ENCODE measurements around the gene LACTBL1.

The LACTBL1 gene

GRCh38 chr1:22944346-22945055 is 28.2 kb downstream of the LACTBL1 start:
- DNase-seq (ENCODE audit: low spot score), result no peak

GRCh38 chr1:22941257-22941656 is 31.4 kb downstream of the LACTBL1 start:
- DNase-seq (ENCODE audit: low spot score), result no peak

- DNase-seq (ENCODE audit: low spot score), result no peak
Observed at GRCh38 chr1:22936681-22937080, 36.0 kb downstream of the LACTBL1 start.

- no peak for DNase-seq (ENCODE audit: low spot score)
Observed at GRCh38 chr1:22935433-22935832, 37.2 kb downstream of the LACTBL1 start.

GRCh38 chr1:22932803-22933470 is 39.7 kb downstream of the LACTBL1 start:
- no peak for DNase-seq (ENCODE audit: low spot score)

- peak; percentile 79 for DNase-seq (ENCODE audit: low spot score)
Observed at GRCh38 chr1:22930240-22930912, 42.3 kb downstream of the LACTBL1 start.

- no peak for DNase-seq (ENCODE audit: low spot score)
Observed at GRCh38 chr1:22925111-22925510, 47.6 kb downstream of the LACTBL1 start.

- DNase-seq (ENCODE audit: low spot score), result no peak
Observed at GRCh38 chr1:22922640-22923039, 50.0 kb downstream of the LACTBL1 start.

- no peak for DNase-seq (ENCODE audit: low spot score)
Observed at GRCh38 chr1:22921452-22922126, 51.1 kb downstream of the LACTBL1 start.

GRCh38 chr1:22920734-22921451 is 51.8 kb downstream of the LACTBL1 start:
- no peak for DNase-seq (ENCODE audit: low spot score)

- no peak for DNase-seq (ENCODE audit: low spot score)
Observed at GRCh38 chr1:22920026-22920733, 52.5 kb downstream of the LACTBL1 start.

- no peak for DNase-seq (ENCODE audit: low spot score)
Observed at GRCh38 chr1:22919341-22920025, 53.2 kb downstream of the LACTBL1 start.

- DNase-seq (ENCODE audit: low spot score), result no peak
Observed at GRCh38 chr1:22918644-22919043, 54.0 kb downstream of the LACTBL1 start.

GRCh38 chr1:22917989-22918388 is 54.7 kb downstream of the LACTBL1 start:
- DNase-seq (ENCODE audit: low spot score), result no peak

GRCh38 chr1:22916471-22916820 is 56.2 kb downstream of the LACTBL1 start:
- DNase-seq (ENCODE audit: low spot score), result no peak

GRCh38 chr1:22915816-22916470 is 56.7 kb downstream of the LACTBL1 start:
- DNase-seq (ENCODE audit: low spot score), result no peak

GRCh38 chr1:22915231-22915630 is 57.4 kb downstream of the LACTBL1 start:
- no peak for DNase-seq (ENCODE audit: low spot score)

GRCh38 chr1:22914633-22915217 is 57.9 kb downstream of the LACTBL1 start:
- no peak for DNase-seq (ENCODE audit: low spot score)

GRCh38 chr1:22914156-22914555 is 58.5 kb downstream of the LACTBL1 start:
- DNase-seq (ENCODE audit: low spot score), result no peak

Data from hepatic stellate cell (primary cell).